Activated CD8-positive, alpha-beta T cell treated with anti-CD3 and anti-CD28 coated beads for 36 hours (primary cell): ENCODE results near the gene DAPK2. TPM values are rescaled to one million over a fixed set of nuclear protein-coding genes. Genes with fewer than 3 reads are reported as not detected.
A peak's percentile ranks its signal among the peaks of the same experiment; 100 is the strongest.

ENCODE experiments used
- ATAC-seq: fragments of 200-7000 bp; cut with Tn5 transposase; one replicate; pipeline ENCODE4 v1.10.0; 2021; ENCODE audit warnings: mild to moderate bottlenecking, moderate library complexity
- CTCF ChIA-PET: fragments of 350-600 bp; sonication (Branson Sonifier 250); formaldehyde crosslinking; loops from one replicate; lab custom pipeline; 2021; ENCODE audit warnings: antibody characterized with exemption; lab: Charles Lee
- POLR2A ChIA-PET: fragments of 350-600 bp; sonication (Branson Sonifier 250); formaldehyde crosslinking; loops from one replicate; lab custom pipeline; 2021; ENCODE audit warnings: antibody characterized with exemption; lab: Charles Lee
- DNase-seq: peaks from one replicate; pipeline ENCODE4 v3.0.0-alpha.2; 2020
- H3K27ac Mint-ChIP-seq: one replicate; pipeline ENCODE4 v1.8.0; 2021; ENCODE audit warnings: mild to moderate bottlenecking, mixed read lengths
- H3K27me3 Mint-ChIP-seq: one replicate; pipeline ENCODE4 v1.8.0; 2021; ENCODE audit warnings: mixed read lengths
- H3K36me3 Mint-ChIP-seq: one replicate; pipeline ENCODE4 v1.8.0; 2021; ENCODE audit warnings: low read depth, mixed read lengths
- H3K4me1 Mint-ChIP-seq: one replicate; pipeline ENCODE4 v1.8.0; 2021; ENCODE audit warnings: low read depth, mixed read lengths
- H3K4me3 Mint-ChIP-seq: one replicate; pipeline ENCODE4 v1.8.0; 2021; ENCODE audit warnings: mild to moderate bottlenecking, moderate library complexity, mixed read lengths
- H3K9me3 Mint-ChIP-seq: one replicate; pipeline ENCODE4 v1.8.0; 2021; ENCODE audit warnings: mixed read lengths
- intact Hi-C: fragments of 100-400 bp; cut with micrococcal nuclease; formaldehyde crosslinking; loops from one replicate; pipeline ENCODE4 v1.10.0; 2022
- total RNA-seq, 2 experiments: library from RNA; stranded (reverse); gene quantifications; one replicate each; pipeline ENCODE4 v1.2.3, GENCODE V29; 2021
- TF ChIP-seq, protein P1 (sequence below): fragments of 200-600 bp; IDR thresholded peaks from one replicate; pipeline ENCODE4 v1.8.0; 2022; ENCODE audit warnings: antibody characterized with exemption, mild to moderate bottlenecking

DAPK2 gene
- total RNA-seq, 2 experiments from 2014 or later: 1.2 to 1.5 TPM

- DNase-seq (no peak), ATAC-seq (no peak)
- H3K4me3 Mint-ChIP-seq: no peak overlapping the region
- TF ChIP-seq, protein P1, sequence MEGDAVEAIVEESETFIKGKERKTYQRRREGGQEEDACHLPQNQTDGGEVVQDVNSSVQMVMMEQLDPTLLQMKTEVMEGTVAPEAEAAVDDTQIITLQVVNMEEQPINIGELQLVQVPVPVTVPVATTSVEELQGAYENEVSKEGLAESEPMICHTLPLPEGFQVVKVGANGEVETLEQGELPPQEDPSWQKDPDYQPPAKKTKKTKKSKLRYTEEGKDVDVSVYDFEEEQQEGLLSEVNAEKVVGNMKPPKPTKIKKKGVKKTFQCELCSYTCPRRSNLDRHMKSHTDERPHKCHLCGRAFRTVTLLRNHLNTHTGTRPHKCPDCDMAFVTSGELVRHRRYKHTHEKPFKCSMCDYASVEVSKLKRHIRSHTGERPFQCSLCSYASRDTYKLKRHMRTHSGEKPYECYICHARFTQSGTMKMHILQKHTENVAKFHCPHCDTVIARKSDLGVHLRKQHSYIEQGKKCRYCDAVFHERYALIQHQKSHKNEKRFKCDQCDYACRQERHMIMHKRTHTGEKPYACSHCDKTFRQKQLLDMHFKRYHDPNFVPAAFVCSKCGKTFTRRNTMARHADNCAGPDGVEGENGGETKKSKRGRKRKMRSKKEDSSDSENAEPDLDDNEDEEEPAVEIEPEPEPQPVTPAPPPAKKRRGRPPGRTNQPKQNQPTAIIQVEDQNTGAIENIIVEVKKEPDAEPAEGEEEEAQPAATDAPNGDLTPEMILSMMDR: no peak
- ChIA-PET POLR2A (interaction anchor here (1.1 to 1.7 kb wide), 2 partner anchors 15 to 32 kb away, joined by 4 read pairs; no protein-coding TSS in a partner anchor), CTCF (interaction anchor here (2.0 kb wide), 1 partner anchor 32 kb away, joined by 7 read pairs; no protein-coding TSS in a partner anchor)
- no peaks in the 10 kb centered on the region for H3K27me3 Mint-ChIP-seq
- no peak overlapping the region for H3K27ac Mint-ChIP-seq
- intact Hi-C loops: no loop called here
- no peaks in the 10 kb centered on the region for H3K9me3 Mint-ChIP-seq
- H3K4me1 Mint-ChIP-seq: peaks cover 10% of the 10 kb centered on the region
- no peaks in the 10 kb centered on the region for H3K36me3 Mint-ChIP-seq
Measured at GRCh38 chr15:63977119-63977518, 69.2 kb downstream of the DAPK2 start.

DNA sequence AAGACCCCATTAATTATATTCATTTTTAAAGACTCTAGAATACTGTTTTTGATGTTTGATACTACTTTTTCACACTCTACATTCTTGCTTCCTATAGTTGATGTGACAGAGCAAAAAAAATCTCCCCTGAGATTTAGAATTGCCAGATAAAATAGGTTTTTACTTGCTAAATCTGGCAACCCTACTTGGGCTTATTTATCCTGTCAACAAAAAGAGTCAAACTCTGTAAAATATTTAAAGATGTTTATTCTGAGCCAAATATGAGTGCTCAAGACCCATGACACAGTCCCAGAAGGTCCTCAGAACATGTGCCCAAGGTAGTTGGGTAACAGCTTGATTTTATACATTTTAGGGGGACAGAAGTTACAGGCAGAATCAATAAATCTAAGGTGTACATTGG lies 72.3 kb downstream of the DAPK2 start:
- TF ChIP-seq, protein P1: no peak
- Mint-ChIP-seq H3K27ac (no peak overlapping the region), H3K4me3 (no peak overlapping the region), H3K36me3 (no peaks in the 10 kb centered on the region), H3K4me1 (peaks cover 34% of the 10 kb centered on the region), H3K9me3 (no peaks in the 10 kb centered on the region), H3K27me3 (no peaks in the 10 kb centered on the region)
- intact Hi-C loops: no loop called here
- DNase-seq (no peak), ATAC-seq (no peak)
- CTCF ChIA-PET: interaction anchor here (1.4 kb wide), 1 partner anchor 28 kb away, joined by 3 read pairs; no protein-coding TSS in a partner anchor
- POLR2A ChIA-PET: no interaction called here

DNA sequence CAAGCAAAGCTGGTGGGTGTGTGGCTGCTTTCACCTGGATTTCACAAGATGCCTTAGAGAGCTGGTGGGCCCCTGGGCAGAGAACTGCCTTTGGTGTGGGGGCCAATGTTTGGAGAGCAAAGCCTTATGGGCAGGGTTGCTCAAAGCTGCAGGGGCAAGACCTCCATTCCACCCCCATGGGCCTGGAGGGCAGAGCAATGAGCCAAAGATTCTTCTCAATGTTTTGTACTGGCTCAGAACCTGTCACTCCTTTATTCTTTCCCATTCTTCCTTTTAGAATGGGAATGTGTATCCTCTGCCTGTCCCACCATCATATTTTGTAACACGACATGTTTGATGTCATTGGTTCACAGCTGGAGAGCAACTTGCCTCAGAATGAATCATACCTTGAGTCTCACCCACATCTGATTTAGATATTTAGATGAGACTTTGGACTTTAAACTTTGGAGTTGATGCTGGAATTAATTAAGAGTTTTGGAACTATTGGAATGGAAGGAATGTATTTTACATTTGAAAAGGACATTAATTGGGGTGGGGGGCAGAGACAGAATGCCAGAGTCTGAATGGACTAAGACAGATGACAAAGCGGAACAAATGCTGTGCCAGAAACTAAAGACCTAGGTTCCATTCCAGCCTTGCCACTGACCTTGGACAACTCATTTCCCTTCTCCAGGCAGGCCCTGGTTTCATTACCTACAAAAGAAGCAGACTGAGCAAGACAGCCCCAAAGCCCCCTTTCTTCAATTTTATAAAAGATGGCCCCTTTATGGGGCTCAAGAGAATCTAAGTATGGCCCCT lies 72.9 kb downstream of the DAPK2 start:
- Mint-ChIP-seq H3K9me3 (no peaks in the 10 kb centered on the region), H3K27ac (no peak overlapping the region), H3K36me3 (no peaks in the 10 kb centered on the region), H3K4me3 (no peak overlapping the region), H3K27me3 (no peaks in the 10 kb centered on the region), H3K4me1 (peaks cover 39% of the 10 kb centered on the region)
- intact Hi-C loops: no loop called here
- ChIA-PET CTCF (interaction anchor here (1.5 kb wide), 1 partner anchor 28 kb away, joined by 5 read pairs; no protein-coding TSS in a partner anchor), POLR2A (interaction anchor here (0.6 kb wide), 1 partner anchor 669 kb away, joined by 3 read pairs; no protein-coding TSS in a partner anchor)
- DNase-seq (no peak), ATAC-seq (no peak)
- TF ChIP-seq, protein P1: no peak

DNA sequence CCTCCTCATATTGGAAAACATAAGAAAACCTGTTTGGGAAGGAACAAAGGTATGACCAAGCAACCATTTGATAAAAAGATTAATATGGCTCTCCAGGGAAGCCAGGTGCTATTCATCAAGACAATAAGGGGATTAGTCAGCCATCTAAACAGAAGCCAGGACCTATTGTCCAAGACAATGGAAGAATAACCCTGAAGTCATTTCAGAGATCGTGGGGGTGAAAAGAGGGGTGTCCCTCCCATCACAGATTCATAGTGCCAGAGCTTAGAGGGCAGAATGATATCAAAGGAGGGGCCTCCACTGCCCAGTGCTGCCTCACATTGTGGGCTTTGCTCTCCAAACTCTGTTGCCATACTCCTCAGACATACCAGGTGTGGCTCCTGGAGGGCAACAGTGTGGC lies 73.5 kb downstream of the DAPK2 start:
- intact Hi-C loops: no loop called here
- Mint-ChIP-seq H3K27me3 (no peaks in the 10 kb centered on the region), H3K27ac (no peak overlapping the region), H3K4me3 (no peak overlapping the region), H3K36me3 (no peaks in the 10 kb centered on the region), H3K4me1 (peaks cover 41% of the 10 kb centered on the region), H3K9me3 (no peaks in the 10 kb centered on the region)
- ATAC-seq (no peak), DNase-seq (no peak)
- ChIA-PET POLR2A (interaction anchor here (0.6 kb wide), 1 partner anchor 670 kb away, joined by 3 read pairs; no protein-coding TSS in a partner anchor), CTCF (interaction anchor here (1.5 kb wide), 1 partner anchor 28 kb away, joined by 5 read pairs; no protein-coding TSS in a partner anchor)
- TF ChIP-seq, protein P1: no peak

- Mint-ChIP-seq H3K27ac (peak overlapping the region; percentile 89), H3K27me3 (no peaks in the 10 kb centered on the region), H3K9me3 (no peaks in the 10 kb centered on the region), H3K4me1 (peaks cover 41% of the 10 kb centered on the region), H3K36me3 (no peaks in the 10 kb centered on the region), H3K4me3 (no peak overlapping the region)
- TF ChIP-seq, protein P1: no peak
- DNase-seq (no peak), ATAC-seq (no peak)
- ChIA-PET CTCF (interaction anchor here (1.0 to 4.7 kb wide), 6 partner anchors 24 to 362 kb away, joined by 4 to 30 read pairs (median 5); no protein-coding TSS in a partner anchor), POLR2A (interaction anchor here (0.9 to 1.0 kb wide), 2 partner anchors 13 to 21 kb away, joined by 3 read pairs; no protein-coding TSS in a partner anchor)
- intact Hi-C loops: no loop called here
Measured at GRCh38 chr15:63971904-63972303, 74.4 kb downstream of the DAPK2 start.
